NB4 (cell line): ENCODE results near the gene SPTAN1.

Source experiments
- DNase-seq: peaks from one replicate; pipeline ENCODE4 v3.0.0; 2010; ENCODE audit warnings: low read depth
- H3K4me3 ChIP-seq: one replicate; pipeline ENCODE4 v1.5.1; 2011; ENCODE audit warnings: mild to moderate bottlenecking, low read depth, low read length, moderate library complexity
- CTCF ChIP-seq: IDR thresholded peaks from one replicate; pipeline ENCODE4 v1.5.1; 2012; ENCODE audit warnings: low read depth, low read length
- MAX ChIP-seq: IDR thresholded peaks from 2 replicates; pipeline ENCODE4 v1.6.1; 2011; ENCODE audit warnings: low read depth, low read length
- MYC ChIP-seq: IDR thresholded peaks from 2 replicates; pipeline ENCODE4 v1.6.1; 2011; ENCODE audit warnings: low read depth, low read length
- POLR2A ChIP-seq: IDR thresholded peaks from 2 replicates; pipeline ENCODE4 v1.6.1; 2011; ENCODE audit warnings: mild to moderate bottlenecking; ENCODE audit not compliant: insufficient read length; ENCODE audit errors: extremely low read depth

SPTAN1 gene

GRCh38 chr9:128651798-128652197, 99.4 kb downstream of the SPTAN1 start:
- no peak for DNase-seq
- TF ChIP-seq MYC = no peak
- no peak for TF ChIP-seq CTCF
- TF ChIP-seq POLR2A = no peak
- TF ChIP-seq MAX = peak; percentile 55; the same call in 1 of the 2 replicates
- H3K4me3 ChIP-seq = no peak overlapping the region

- DNase-seq = no peak
- no peak for TF ChIP-seq POLR2A
- TF ChIP-seq MYC = no peak
- no peak for TF ChIP-seq MAX
- TF ChIP-seq CTCF = no peak
- H3K4me3 ChIP-seq = no peak overlapping the region
Measured at GRCh38 chr9:128653908-128654307, 101.5 kb downstream of the SPTAN1 start.

- no peak overlapping the region for H3K4me3 ChIP-seq
- TF ChIP-seq POLR2A = no peak
- no peak for TF ChIP-seq MYC
- no peak for TF ChIP-seq MAX
- no peak for TF ChIP-seq CTCF
- no peak for DNase-seq
Measured at GRCh38 chr9:128654481-128654880, 102.1 kb downstream of the SPTAN1 start.

DNA sequence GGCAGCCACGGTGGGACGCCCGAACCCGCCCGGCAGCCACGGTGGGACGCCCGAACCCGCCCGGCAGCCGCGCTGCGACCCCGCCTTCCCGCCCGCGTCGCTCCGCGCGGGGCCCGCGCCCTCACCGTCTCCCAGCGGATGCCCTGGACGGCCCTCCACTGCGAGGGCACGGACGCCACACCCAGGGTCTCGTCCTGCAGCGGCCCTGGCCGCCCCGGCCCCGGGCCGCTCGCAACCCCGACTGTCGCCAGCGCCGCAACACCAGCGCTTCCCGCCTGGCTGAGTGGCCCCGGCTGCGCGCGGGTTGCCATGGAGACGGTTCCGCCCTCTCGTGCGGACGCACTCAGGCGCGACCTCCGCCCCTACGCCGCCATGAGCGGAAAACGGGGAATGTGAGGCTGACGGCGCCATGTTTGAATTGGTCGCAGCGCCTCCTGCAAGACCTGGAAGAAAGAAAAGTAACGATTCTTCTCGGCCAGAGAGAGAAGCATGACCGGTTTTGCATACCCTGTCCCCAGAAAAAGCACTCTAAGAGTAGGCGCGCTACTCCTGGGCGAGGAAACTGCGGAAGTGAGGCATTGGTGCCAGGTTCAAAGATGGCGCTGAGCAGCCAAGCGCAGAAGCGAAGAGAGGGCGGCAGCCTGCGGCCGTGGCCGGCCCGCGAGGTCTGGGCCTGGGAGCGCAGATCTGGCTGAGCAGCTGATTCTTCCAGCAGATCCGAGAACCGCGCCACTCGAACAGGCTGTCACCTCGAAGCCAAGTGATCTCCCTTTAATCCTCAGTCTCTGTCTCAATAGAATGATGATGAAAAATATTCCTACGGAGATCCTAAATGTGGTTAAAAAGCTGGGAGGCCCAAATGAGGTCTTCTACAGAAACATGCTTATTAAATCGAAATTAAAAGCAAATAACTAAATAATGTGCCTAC, 104.3 kb downstream of the SPTAN1 start, which contains the start of gene DYNC2I2:
DYNC2I2 (minus strand) TSS at position 432 of the 928 bp plus-strand sequence; CDS start at position 311, 121 bp downstream.
- peak; percentile 96 for DNase-seq
- TF ChIP-seq CTCF (no peak), MAX (peak; percentile 46), POLR2A (peak; percentile 49), MYC (peak; percentile 63)
- peak within 1 kb of the TSS; percentile 92 for H3K4me3 ChIP-seq

- H3K4me3 ChIP-seq = peak overlapping the region; percentile 92
- no peak for TF ChIP-seq POLR2A
- no peak for TF ChIP-seq CTCF
- TF ChIP-seq MYC = no peak
- TF ChIP-seq MAX = no peak
Measured at GRCh38 chr9:128657344-128657704, 104.9 kb downstream of the SPTAN1 start.

More at GRCh38 chr9:128657344-128657704, 104.9 kb downstream of the SPTAN1 start:
- DNase-seq = no peak
